Heart right ventricle (tissue), 16 donors: Measurements from ENCODE around the gene ENPP7. TPM values are rescaled to one million over a fixed set of nuclear protein-coding genes. Genes with fewer than 3 reads are reported as not detected.

Source experiments
- ATAC-seq, 8 donors: fragments of 200-7000 bp; cut with Tn5 transposase; one replicate each; pipeline ENCODE4 v1.9.1; 2020; ENCODE audit warnings: mild to moderate bottlenecking in 8 of 8, moderate library complexity in 8 of 8, moderate number of reproducible peaks in 1 of 8
- DNase-seq, 2 donors: peaks; one replicate each; pipeline ENCODE4 v3.0.0-alpha.2; 2020
- H3K27ac ChIP-seq, 10 donors: fragments of 200-600 bp; sonication (generic) in 2 of 10; one replicate each; pipeline versions ENCODE4 v1.5.0 to v1.8.0; 2020 to 2022; ENCODE audit warnings: mild to moderate bottlenecking in 3 of 10
- H3K27me3 ChIP-seq, 7 donors: fragments of 200-600 bp; one replicate each; pipeline ENCODE4 v1.8.0; 2021 to 2022; ENCODE audit warnings: mild to moderate bottlenecking in 2 of 7
- H3K36me3 ChIP-seq, 9 donors: fragments of 200-600 bp; sonication (generic) in 1 of 9; one replicate each; pipeline versions ENCODE4 v1.5.0 to v1.8.0; 2020 to 2022; ENCODE audit warnings: mild to moderate bottlenecking in 2 of 9
- H3K4me1 ChIP-seq, 9 donors: fragments of 200-600 bp; sonication (generic) in 1 of 9; one replicate each; pipeline versions ENCODE4 v1.5.0 to v1.8.0; 2020 to 2022; ENCODE audit warnings: mild to moderate bottlenecking in 4 of 9
- H3K4me3 ChIP-seq, 10 donors: fragments of 200-600 bp; sonication (generic) in 2 of 10; one replicate each; pipeline versions ENCODE4 v1.5.0 to v1.8.0; 2020 to 2022; ENCODE audit warnings: mild to moderate bottlenecking in 7 of 10, moderate library complexity in 2 of 10
- H3K9me3 ChIP-seq, 11 donors: fragments of 200-600 bp in 10 of 11; sonication (generic) in 2 of 11; one replicate each; pipeline versions ENCODE4 v1.5.0 to v1.8.0; 2013 to 2022; ENCODE audit warnings: mild to moderate bottlenecking in 2 of 11, control low read depth in 1 of 11, moderate library complexity in 1 of 11
- CTCF ChIP-seq, 9 donors: fragments of 200-600 bp; sonication (generic) in 2 of 9; IDR thresholded peaks; one replicate each; pipeline versions ENCODE4 v1.5.0 to v1.8.0; 2021 to 2022; ENCODE audit warnings: antibody characterized with exemption in 9 of 9, mild to moderate bottlenecking in 5 of 9, moderate library complexity in 1 of 9
- WGBS, 2 donors: extraction: QIAGEN DNeasy Blood & Tissue Kit; methylation state at CpG; one replicate each; pipeline ENCODE4 v1.1.7; 2013; ENCODE audit warnings: inconsistent platforms in 1 of 2; 5-methylcytosine and 5-hydroxymethylcytosine counted together
- intact Hi-C, 10 donors: fragments of 100-400 bp; cut with DNase I; formaldehyde crosslinking; loops; one replicate each; pipeline versions ENCODE4 v1.11.1 to v1.14.2; 2022
- polyA plus RNA-seq, 2 donors: library from polyadenylated mRNA; stranded (reverse); fragments of 200-250 nt; gene quantifications; one replicate each; pipeline ENCODE4 v1.2.3, GENCODE V29; 2013
- total RNA-seq, 10 donors: library from RNA; stranded (reverse); fragmentation: NEBNext Ultra II Directional in 3 of 10; extraction: Animal tissue kit (Norgen Biotek cat#: 25700) in 3 of 10; gene quantifications; one replicate each; pipeline versions ENCODE4 v1.2.1 to v1.2.4, GENCODE V29; 2021 to 2023
- donor health status: Arrhythmogenic right ventricular cardiomyopathy.
- donor health status: ischemic (EF 13 %, LVEDD 7.1; RV severe dilation, severe dysfunction).
- donor health status: healthy with polysubstance abuse.
- donor health status: DM: no; HTN: yes; CAD: no.
- donor health status: DM: no; HTN: no; CAD: no.
- donor health status: ischemic (EF 25% LVEDD 6.9; RV normal size, moderate dysfunction).
- donor health status: ischemic (EF 25% LVEDD 5.7; RV mildly dilated, moderate dysfunction).
- donor health status: healthy.
- donor health status: DM: yes; HTN: yes; CAD: no.
- donor health status: Ischemic cardiomyopathy.
- donor health status: ischemic (EF 35%, LVEDD 5.7; RV mildly dilated, moderate dysfunction).
- donor health status: nonischemic (EF 11% LVEDD 7.7; RV severe dilation, severe dysfunction).
- donor health status: DM: yes; HTN: yes; CAD: no.
- donor health status: PGD.
- donor health status: ischemic (EF 29% LVEDD 5.4; RV normal size, mild dysfunction).
- donor health status: nonischemic (EF 23%, LVEDD 6.1; RV moderate dilation, normal function).

Gene ENPP7
- total and polyA plus RNA-seq, 12 donors: not detected

GRCh38 chr17:79690988-79691836 is 39.5 kb upstream of the ENPP7 start:
- Histone ChIP-seq H3K27me3 (peaks cover 0 to 27% (median 8%) of the 10 kb centered on the region in 7 donors), H3K4me1 (peaks cover 7 to 25% (median 22%) of the 10 kb centered on the region in 9 donors), H3K9me3 (no peaks in the 10 kb centered on the region), H3K4me3 (no peak overlapping the region), H3K36me3 (no peaks in the 10 kb centered on the region), H3K27ac (no peak overlapping the region)
- WGBS, 2 donors: 80 to 83% methylated on average over 21 of the region's 21 CpGs
- ATAC-seq: no peak
- intact Hi-C loops: no loop called here
- no peak for DNase-seq
- no peak for TF ChIP-seq CTCF (IDR thresholded peaks at IDR 0.05)

GRCh38 chr17:79691931-79692330 is 38.8 kb upstream of the ENPP7 start:
- DNase-seq (peak; percentile 21 to 45), ATAC-seq (peak in 2 of 8 donors; percentile 34 to 35)
- Histone ChIP-seq H3K27ac (no peak overlapping the region), H3K4me3 (no peak overlapping the region), H3K4me1 (peaks cover 7 to 30% (median 24%) of the 10 kb centered on the region in 9 donors), H3K36me3 (no peaks in the 10 kb centered on the region), H3K9me3 (no peaks in the 10 kb centered on the region), H3K27me3 (peaks cover 0 to 24% (median 2%) of the 10 kb centered on the region in 7 donors)
- WGBS, 2 donors: 12 to 19% methylated on average over 9 of the region's 9 CpGs
- TF ChIP-seq CTCF (IDR thresholded peaks at IDR 0.05): no peak
- intact Hi-C loops: no loop called here

GRCh38 chr17:79693419-79693818 is 37.3 kb upstream of the ENPP7 start:
- H3K4me3 ChIP-seq: no peak overlapping the region
- H3K27me3 ChIP-seq: peaks cover 0 to 26% (median 16%) of the 10 kb centered on the region in 7 donors
- H3K27ac ChIP-seq: no peak overlapping the region
- no peaks in the 10 kb centered on the region for H3K36me3 ChIP-seq
- no peak for DNase-seq
- no peaks in the 10 kb centered on the region for H3K9me3 ChIP-seq
- H3K4me1 ChIP-seq: peaks cover 7 to 30% (median 24%) of the 10 kb centered on the region in 9 donors
- no peak for TF ChIP-seq CTCF (IDR thresholded peaks at IDR 0.05)
- no peak for ATAC-seq
- intact Hi-C loops: no loop called here
- WGBS, 2 donors: 71 to 72% methylated on average over 9 of the region's 9 CpGs

- intact Hi-C loops: no loop called here
- Histone ChIP-seq H3K27me3 (peaks cover 0 to 40% (median 21%) of the 10 kb centered on the region in 7 donors), H3K4me1 (peaks cover 7 to 30% (median 24%) of the 10 kb centered on the region in 9 donors), H3K9me3 (no peaks in the 10 kb centered on the region), H3K36me3 (no peaks in the 10 kb centered on the region), H3K4me3 (no peak overlapping the region), H3K27ac (no peak overlapping the region)
- no peak for TF ChIP-seq CTCF (IDR thresholded peaks at IDR 0.05)
- DNase-seq: no peak
- no peak for ATAC-seq
- WGBS, 2 donors: 67 to 69% methylated on average over 14 of the region's 14 CpGs
Observed at GRCh38 chr17:79695293-79695790, 35.4 kb upstream of the ENPP7 start.
